AG04450 (cell line): ENCODE results near the gene MACROD2. TPM values are rescaled to one million over a fixed set of nuclear protein-coding genes. Genes with fewer than 3 reads are reported as not detected.

Experiments used
- CTCF ChIA-PET: fragments of 300-600, 350-600 bp; formaldehyde crosslinking; extraction: SDS; loops from one replicate; lab custom pipeline; 2022; ENCODE audit warnings: antibody characterized with exemption, inconsistent platforms; lab: Charles Lee
- POLR2A ChIA-PET: fragments of 350-600 bp; formaldehyde crosslinking; extraction: SDS; loops from one replicate; lab custom pipeline; 2021; ENCODE audit warnings: antibody characterized with exemption, inconsistent platforms; lab: Yijun Ruan, JAX
- DNase-seq: peaks from one replicate; pipeline ENCODE4 v3.0.0-alpha.2; 2011; ENCODE audit warnings: low read depth, low spot score
- H3K27ac ChIP-seq: one replicate; pipeline ENCODE4 v1.5.1; 2012; ENCODE audit warnings: low read depth, low read length, control low read depth
- H3K27me3 ChIP-seq: one replicate; pipeline ENCODE4 v1.6.0; 2012; ENCODE audit warnings: low read length; ENCODE audit not compliant: control insufficient read depth, insufficient read depth
- H3K4me3 ChIP-seq: 2 replicates; pipeline ENCODE4 v1.5.1; 2011; ENCODE audit warnings: mild to moderate bottlenecking, low read depth, low read length, control low read depth
- H3K9me3 ChIP-seq: 2 replicates; pipeline ENCODE4 v1.5.1; 2012; ENCODE audit warnings: low read length; ENCODE audit not compliant: control insufficient read depth, insufficient read depth
- CTCF ChIP-seq: IDR thresholded peaks from 2 replicates; pipeline ENCODE4 v1.5.1; 2011; ENCODE audit warnings: low read depth, low read length, control low read depth, inconsistent platforms
- polyA plus RNA-seq: library from polyadenylated mRNA; depleted of rRNA; stranded (reverse); fragments of >200 nt; gene quantifications from 2 replicates; pipeline ENCODE4 v1.2.3, GENCODE V29; 2011

Gene MACROD2
- polyA plus RNA-seq, 1 experiment: 0.02 TPM

- Histone ChIP-seq H3K27ac (no peak overlapping the region), H3K27me3 (no peaks in the 10 kb centered on the region), H3K9me3 (no peaks in the 10 kb centered on the region), H3K4me3 (no peak overlapping the region)
- ChIA-PET POLR2A (no interaction called here), CTCF (no interaction called here)
- no peak for TF ChIP-seq CTCF
- DNase-seq: no peak
These were observed 797.6 kb downstream of the MACROD2 start for GRCh38 chr20:14792915-14793314.

GRCh38 chr20:14799545-14800216 is 804.4 kb downstream of the MACROD2 start:
- H3K9me3 ChIP-seq: no peaks in the 10 kb centered on the region
- ChIA-PET CTCF (no interaction called here), POLR2A (no interaction called here)
- H3K27me3 ChIP-seq: no peaks in the 10 kb centered on the region
- no peak for DNase-seq
- H3K4me3 ChIP-seq: no peak overlapping the region
- TF ChIP-seq CTCF: no peak
- H3K27ac ChIP-seq: no peak overlapping the region

GRCh38 chr20:14800707-14801425 is 805.5 kb downstream of the MACROD2 start:
- ChIA-PET POLR2A (no interaction called here), CTCF (no interaction called here)
- no peaks in the 10 kb centered on the region for H3K27me3 ChIP-seq
- H3K9me3 ChIP-seq: no peaks in the 10 kb centered on the region
- H3K27ac ChIP-seq: no peak overlapping the region
- H3K4me3 ChIP-seq: no peak overlapping the region
- TF ChIP-seq CTCF: no peak
- DNase-seq: no peak

GRCh38 chr20:14801591-14802325 is 806.4 kb downstream of the MACROD2 start:
- CTCF ChIA-PET: interaction anchor here (0.6 kb wide), 1 partner anchor 382 kb away, joined by 3 read pairs; no protein-coding TSS in a partner anchor
- H3K27ac ChIP-seq: no peak overlapping the region

More at GRCh38 chr20:14801591-14802325, 806.4 kb downstream of the MACROD2 start:
- Histone ChIP-seq H3K27me3 (no peaks in the 10 kb centered on the region), H3K9me3 (no peaks in the 10 kb centered on the region), H3K4me3 (no peak overlapping the region)
- no peak for DNase-seq
- POLR2A ChIA-PET: no interaction called here
- TF ChIP-seq CTCF: no peak
